Effector CD8-positive, alpha-beta T cell (primary cell): Measurements from ENCODE around the gene C9orf43.
"Not testable (repeated sequence)": the region's sequence is repeated elsewhere in the genome, so short reads cannot be mapped to it uniquely, and the experiment has no call there.

Source experiments
- DNase-seq: peaks from one replicate; lab custom pipeline; 2025; lab: John Stamatoyannopoulos, UW

The C9orf43 gene

GRCh38 chr9:113381441-113381840 lies 29.1 kb upstream of the C9orf43 start:
- not testable (repeated sequence) for DNase-seq

GRCh38 chr9:113381909-113382411 lies 28.6 kb upstream of the C9orf43 start:
- no peak for DNase-seq

- DNase-seq, result no peak
Observed at GRCh38 chr9:113386571-113387393, 23.8 kb upstream of the C9orf43 start.

- DNase-seq, result no peak
Observed at GRCh38 chr9:113387560-113388230, 22.9 kb upstream of the C9orf43 start.

GRCh38 chr9:113388833-113389232 lies 21.7 kb upstream of the C9orf43 start:
- no peak for DNase-seq

GRCh38 chr9:113389451-113389850 lies 21.1 kb upstream of the C9orf43 start:
- no peak for DNase-seq

GRCh38 chr9:113390192-113390960 lies 20.2 kb upstream of the C9orf43 start:
- no peak for DNase-seq

- no peak for DNase-seq
Observed at GRCh38 chr9:113391917-113392316, 18.6 kb upstream of the C9orf43 start.

GRCh38 chr9:113393281-113393680 lies 17.3 kb upstream of the C9orf43 start:
- no peak for DNase-seq

GRCh38 chr9:113395000-113395861 lies 15.3 kb upstream of the C9orf43 start:
- DNase-seq, result no peak

- no peak for DNase-seq
Observed at GRCh38 chr9:113397203-113397631, 13.3 kb upstream of the C9orf43 start.

GRCh38 chr9:113398796-113399195 lies 11.8 kb upstream of the C9orf43 start:
- no peak for DNase-seq

- no peak for DNase-seq
Observed at GRCh38 chr9:113399646-113400200, 10.8 kb upstream of the C9orf43 start.

- peak; percentile 99 for DNase-seq
Observed at GRCh38 chr9:113401027-113401792, 9.3 kb upstream of the C9orf43 start, which contains the start of gene ALAD. Gene ALAD (minus strand): TSS chr9:113401284. CDS start chr9:113393559, 7,725 bp downstream.

GRCh38 chr9:113403646-113404045 lies 6.9 kb upstream of the C9orf43 start:
- no peak for DNase-seq

GRCh38 chr9:113406353-113406752 lies 4.2 kb upstream of the C9orf43 start:
- not testable (repeated sequence) for DNase-seq

- peak; percentile 36 for DNase-seq
Observed at GRCh38 chr9:113406873-113407511, 3.6 kb upstream of the C9orf43 start.

GRCh38 chr9:113409481-113409880 lies 1.1 kb upstream of the C9orf43 start:
- DNase-seq, result no peak

GRCh38 chr9:113409883-113410206 lies 702 bp upstream of the C9orf43 start:
- no peak for DNase-seq
